HG02943 (cell line): ENCODE measurements around the gene RETN.

Experiments
- ATAC-seq: cut with Tn5 transposase; IDR thresholded peaks from one replicate; pipeline ENCODE4 v1.9.1; 2021; ENCODE audit warnings: mild to moderate bottlenecking, low read depth, moderate library complexity; ENCODE audit not compliant: unreplicated experiment

The RETN gene

GRCh38 chr19:7680606-7681339, 11.9 kb downstream of the RETN start, which contains the start of gene TRAPPC5:
Gene TRAPPC5 (plus strand): TSS chr19:7680833. CDS start chr19:7682254, 1,421 bp downstream.
- ATAC-seq: no peak

- ATAC-seq: no peak
Observed at GRCh38 chr19:7681340-7682174, 12.7 kb downstream of the RETN start.

- ATAC-seq: no peak
Observed at GRCh38 chr19:7682175-7682855, 13.5 kb downstream of the RETN start.

GRCh38 chr19:7685546-7686445, 16.9 kb downstream of the RETN start:
- ATAC-seq: no peak

GRCh38 chr19:7687177-7687576, 18.3 kb downstream of the RETN start:
- no peak for ATAC-seq

GRCh38 chr19:7689165-7689564, 20.3 kb downstream of the RETN start:
- no peak for ATAC-seq

- ATAC-seq: no peak
Observed at GRCh38 chr19:7690779-7691258, 22.0 kb downstream of the RETN start.

- no peak for ATAC-seq
Observed at GRCh38 chr19:7691497-7691896, 22.6 kb downstream of the RETN start.

GRCh38 chr19:7692417-7693088, 23.7 kb downstream of the RETN start:
- no peak for ATAC-seq

- ATAC-seq: no peak
Observed at GRCh38 chr19:7694499-7694898, 25.6 kb downstream of the RETN start.

- ATAC-seq: no peak
Observed at GRCh38 chr19:7697721-7698287, 29.0 kb downstream of the RETN start.

- no peak for ATAC-seq
Observed at GRCh38 chr19:7698583-7698982, 29.7 kb downstream of the RETN start.

- no peak for ATAC-seq
Observed at GRCh38 chr19:7699003-7699402, 30.2 kb downstream of the RETN start.

GRCh38 chr19:7699417-7700401, 30.9 kb downstream of the RETN start:
- no peak for ATAC-seq

- ATAC-seq: no peak
Observed at GRCh38 chr19:7701049-7701653, 32.3 kb downstream of the RETN start.

GRCh38 chr19:7701654-7702457, 33.0 kb downstream of the RETN start, which contains the start of gene FCER2:
Gene FCER2 (minus strand): TSS chr19:7702131. CDS start chr19:7699760, 2,371 bp downstream.
- ATAC-seq: no peak

GRCh38 chr19:7703332-7703731, 34.5 kb downstream of the RETN start:
- no peak for ATAC-seq
